ENCODE results near the gene SLC15A1.
"Not testable (repeated sequence)": the region's sequence is repeated elsewhere in the genome, so short reads cannot be mapped to it uniquely, and the experiment has no call there.

Gene SLC15A1

DNA sequence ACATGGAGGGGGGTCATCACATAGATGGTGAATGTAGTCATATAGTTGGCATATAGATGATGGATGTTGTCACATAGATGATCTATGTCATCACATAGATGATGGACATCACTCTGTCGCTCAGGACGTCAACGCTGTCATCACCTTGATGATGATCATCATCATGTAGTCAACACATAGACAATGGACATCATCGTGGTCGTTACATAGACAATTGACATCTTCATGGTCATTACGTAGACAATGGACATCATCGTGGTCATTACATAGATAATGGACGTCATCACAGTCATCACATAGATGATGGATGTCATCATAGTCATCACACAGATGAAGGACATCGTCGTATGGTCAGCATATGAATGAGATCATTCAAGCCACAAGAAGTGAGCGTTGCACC, 28.6 kb upstream of the SLC15A1 start:
- no peak for DNase-seq

DNA sequence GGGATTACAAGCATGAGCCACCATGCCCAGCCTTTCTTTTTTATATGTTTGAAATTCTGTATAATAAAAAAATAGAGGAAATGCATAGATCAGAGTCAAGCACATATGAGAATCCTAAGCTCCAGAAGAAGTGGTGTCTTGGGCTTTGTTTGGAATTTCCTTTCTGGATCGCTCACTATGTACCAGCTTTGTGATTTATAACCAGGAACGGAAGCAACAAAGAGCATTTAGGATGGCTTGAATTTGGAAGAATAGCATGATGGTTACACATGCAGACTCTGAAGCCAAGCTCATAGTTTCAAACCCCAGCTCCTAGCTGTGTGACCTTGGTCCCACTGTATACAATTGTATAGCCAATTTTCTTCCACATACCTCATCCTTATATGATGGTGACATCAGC, 28.0 kb upstream of the SLC15A1 start:
- DNase-seq, result no peak

DNA sequence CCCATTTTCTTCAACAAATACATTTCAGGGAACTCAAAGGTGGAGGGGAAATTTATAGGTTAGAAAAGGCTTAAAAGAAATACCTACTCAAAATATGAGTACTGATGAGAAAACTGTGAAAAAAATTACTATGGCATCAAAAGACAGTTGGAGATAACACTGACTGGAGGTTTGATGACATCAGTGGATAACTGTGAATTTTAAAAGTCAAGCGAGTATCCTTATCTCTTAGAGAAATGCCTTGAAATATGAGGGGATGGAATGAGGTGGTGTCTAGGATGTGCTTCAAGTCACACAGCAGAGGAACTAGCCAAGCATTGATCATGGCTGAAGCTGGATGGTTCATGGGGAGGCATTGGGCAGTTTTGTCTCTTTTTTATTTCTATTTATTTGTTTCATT, 27.2 kb upstream of the SLC15A1 start:
- no peak for DNase-seq

DNA sequence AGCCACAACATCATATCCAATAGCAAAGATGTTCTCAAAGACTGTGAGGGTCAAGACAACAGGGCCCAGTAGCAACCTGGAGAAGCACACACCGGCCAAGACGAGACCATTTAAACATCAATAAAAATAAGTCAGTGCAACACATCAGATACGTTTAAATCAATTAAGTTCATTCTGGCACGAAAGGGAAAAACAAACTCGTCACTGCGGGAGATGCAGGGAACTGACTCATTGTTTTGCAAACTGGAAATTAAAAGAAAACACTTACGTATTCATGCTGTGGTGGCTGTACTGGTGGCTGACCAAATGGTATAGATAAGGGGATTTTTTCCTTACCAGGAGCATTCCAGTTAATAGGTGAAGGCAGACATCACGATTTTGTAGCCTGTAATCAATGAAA, 26.3 kb upstream of the SLC15A1 start:
- DNase-seq, result no peak

DNA sequence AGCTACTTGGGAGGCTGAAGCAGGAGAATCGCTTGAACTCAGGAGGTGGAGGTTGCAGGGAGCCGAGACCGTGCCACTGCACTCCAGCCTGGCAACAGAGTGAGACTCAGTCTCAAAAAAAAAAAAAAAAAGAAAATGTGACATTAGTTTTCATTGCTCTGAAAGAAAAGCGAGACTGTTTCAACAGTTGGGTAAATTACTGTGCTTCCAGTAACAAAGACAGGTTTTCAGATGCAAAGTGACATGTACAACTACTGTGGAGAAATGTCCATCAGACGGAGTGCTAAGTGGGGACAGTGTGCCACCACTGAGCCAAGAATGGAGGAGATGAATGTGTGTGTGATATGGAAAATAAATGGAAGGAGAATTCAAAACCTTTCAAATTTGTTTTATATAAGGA, 24.2 kb upstream of the SLC15A1 start:
- no peak for DNase-seq

DNA sequence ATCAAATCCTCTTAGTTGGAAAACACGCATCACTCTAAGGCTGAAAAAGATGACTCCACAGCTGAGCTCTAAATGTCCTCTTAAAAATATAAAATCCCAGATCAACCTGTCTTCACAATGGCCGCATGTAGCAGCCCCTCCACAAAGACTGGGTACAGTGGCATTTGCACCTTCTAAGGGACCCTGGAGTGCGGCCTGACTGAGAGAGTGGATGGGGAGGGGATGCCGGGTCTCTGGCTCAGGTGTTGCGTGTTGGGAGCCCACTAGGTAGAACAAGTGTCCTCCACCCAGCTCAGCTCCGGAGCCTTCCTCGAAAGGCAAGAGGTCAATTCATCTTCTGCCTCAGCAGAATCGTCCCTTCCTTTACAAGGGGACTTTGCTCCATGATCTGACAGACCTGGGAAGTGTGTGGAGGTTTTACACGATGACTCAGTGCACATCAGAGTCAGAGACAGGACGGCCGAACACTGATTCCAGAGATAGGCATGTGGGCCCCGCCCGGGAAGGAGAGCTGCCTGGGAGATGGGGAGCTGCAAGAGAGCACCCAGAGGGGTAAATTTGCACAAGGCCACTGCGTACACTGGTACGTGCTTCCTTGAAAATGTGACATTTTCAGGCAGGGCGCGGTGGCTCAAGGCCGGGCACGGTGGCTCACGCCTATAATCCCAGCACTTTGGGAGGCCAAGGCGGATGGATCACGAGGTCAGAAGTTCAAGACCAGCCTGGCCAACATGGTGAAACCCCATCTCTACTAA, 23.5 kb upstream of the SLC15A1 start:
- no peak for DNase-seq

DNA sequence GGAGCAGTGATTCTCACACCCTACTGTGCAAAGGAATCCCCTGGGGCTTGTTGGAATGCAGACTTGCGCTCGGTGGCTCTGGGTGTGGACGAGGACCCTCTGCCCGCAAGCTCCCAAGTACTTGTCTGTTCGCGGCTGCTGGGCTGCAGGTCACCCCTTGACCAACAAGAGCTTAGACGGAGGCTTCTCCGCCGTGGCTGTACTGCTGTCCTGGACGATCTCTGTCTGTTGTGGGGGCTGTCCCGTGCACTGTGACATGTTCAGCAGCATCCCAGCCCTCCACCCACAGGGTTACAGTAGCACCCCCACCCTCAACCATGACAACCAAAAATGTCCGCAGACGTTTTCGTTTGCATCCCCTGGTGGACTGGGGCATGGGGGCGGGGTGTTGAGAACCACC, 22.9 kb upstream of the SLC15A1 start:
- no peak for DNase-seq

DNA sequence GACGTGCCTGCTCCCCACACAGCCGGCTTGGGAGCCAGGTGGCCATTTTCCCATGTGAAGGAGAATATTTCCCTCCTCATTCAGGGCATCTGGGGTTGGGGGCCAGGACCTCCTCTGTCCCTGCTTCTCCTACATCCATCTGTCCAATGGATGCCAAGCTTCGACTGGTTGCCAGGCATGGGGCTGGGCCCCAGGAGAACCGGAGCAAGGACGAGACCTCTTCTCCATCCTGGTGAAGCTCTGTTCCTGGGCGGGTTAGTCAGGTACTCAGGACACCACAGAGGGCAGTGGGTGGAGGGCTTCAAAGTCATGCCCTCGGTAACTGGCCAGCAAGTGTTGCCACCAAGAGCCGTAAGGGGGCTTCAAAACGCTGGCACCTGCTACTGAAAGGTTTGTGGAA, 22.3 kb upstream of the SLC15A1 start:
- DNase-seq, result no peak

DNA sequence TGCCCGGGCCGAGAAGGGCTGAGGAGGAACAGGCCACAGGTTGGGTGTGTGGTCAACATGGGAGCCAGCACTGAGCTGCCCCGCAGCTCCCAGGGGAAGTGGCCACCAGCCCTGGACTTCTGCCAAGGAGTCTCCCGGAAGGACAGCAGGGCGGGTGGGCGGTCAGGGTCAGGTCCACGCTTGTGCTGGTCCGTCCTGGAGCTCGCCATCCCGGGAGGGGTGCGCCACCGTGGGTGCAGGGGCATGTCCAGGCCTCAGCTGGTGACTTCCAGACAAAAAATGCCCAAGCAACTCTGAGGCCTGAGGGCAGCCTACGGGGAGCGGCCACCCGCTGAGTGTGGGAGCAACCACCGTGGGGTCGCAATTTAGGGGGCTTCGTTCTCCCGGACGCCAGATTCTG, 21.4 kb upstream of the SLC15A1 start:
- DNase-seq, result no peak

DNA sequence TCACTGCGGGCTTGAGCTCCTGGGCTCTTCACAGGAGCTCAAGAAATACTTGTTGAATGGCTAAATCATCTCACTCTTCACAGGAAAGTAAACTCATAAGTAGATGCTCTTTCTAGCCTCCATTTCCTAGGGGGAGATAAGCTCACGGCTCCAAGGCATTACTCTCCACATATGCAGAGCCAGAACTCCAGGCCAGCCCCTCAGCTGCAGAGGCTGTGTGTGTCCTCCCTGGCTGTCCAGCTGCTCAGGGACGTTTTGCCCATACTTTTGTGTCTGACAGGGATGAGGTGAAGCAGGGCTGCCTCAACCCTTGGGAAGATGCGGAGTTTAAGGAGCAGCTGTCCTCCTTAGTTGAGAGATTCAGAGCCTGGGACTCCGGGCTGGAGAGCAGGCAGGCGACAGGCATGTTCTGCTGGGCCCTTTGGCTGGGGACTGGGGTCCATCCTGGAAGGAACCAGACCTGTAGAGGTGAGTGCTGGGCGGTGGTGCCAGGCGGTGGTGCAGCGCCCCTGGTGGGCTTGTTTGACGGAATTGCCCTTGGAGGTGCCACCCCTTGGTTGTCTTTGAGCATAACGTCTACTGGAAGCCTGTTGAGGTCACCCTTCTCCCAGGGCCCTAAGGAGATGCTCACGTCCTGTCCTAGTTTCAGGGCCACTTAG, 20.5 kb upstream of the SLC15A1 start:
- no peak for DNase-seq

DNA sequence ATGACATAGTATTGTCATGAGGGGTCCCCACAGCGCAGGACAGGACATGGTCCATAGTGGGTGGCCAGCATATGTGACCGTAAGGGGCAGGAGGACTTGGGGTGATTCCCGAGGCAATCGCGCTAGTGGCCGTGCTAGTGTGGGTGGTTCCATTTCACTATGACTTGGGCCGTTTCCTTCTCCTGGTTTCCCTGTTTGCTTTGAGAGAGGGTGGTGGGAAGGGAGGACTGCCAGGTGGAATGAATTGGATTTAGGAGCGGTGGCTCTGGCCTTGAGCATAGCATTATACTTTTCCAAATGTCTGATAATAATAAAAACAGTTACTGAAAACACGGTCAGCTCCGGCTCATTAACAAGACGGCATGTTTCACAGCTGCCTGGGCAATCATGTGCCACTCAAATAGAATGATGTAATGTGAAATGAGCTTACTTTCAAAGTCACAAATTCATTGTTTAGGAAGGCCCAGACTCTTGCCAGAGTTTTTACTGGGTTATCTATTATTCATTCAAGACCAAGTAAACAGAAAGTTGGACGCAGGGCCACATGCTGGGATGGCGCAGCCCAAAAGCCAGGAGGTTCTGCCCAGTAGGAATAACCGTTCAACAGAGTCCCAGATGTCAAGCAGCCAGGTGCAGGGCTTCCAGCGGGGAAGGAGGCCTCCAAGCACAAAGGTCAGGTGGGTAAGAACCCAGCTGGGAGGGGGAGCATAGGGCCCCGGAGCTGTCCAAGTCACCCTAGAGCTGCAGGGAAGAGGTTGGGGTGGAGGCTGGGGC, 19.6 kb upstream of the SLC15A1 start:
- DNase-seq, result no peak

DNA sequence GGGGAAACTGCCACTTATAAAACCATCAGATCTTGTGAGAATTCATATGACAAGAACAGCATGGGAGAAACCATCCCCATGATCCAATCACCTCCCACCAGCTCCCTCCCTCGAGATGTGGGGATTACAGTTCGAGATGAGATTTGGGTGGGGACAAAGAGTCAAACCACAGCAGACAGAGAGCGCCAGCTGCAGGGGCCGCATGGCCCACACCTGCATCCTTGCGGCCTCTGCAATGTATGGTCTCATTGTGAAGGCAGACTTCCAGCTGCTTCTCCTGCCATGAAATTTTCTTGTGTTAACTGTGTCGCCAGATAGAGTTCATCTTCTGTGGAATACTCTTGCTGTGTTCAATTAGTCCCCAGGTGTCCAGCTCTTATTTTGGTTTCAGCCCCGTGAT, 17.3 kb upstream of the SLC15A1 start:
- DNase-seq, result no peak

DNA sequence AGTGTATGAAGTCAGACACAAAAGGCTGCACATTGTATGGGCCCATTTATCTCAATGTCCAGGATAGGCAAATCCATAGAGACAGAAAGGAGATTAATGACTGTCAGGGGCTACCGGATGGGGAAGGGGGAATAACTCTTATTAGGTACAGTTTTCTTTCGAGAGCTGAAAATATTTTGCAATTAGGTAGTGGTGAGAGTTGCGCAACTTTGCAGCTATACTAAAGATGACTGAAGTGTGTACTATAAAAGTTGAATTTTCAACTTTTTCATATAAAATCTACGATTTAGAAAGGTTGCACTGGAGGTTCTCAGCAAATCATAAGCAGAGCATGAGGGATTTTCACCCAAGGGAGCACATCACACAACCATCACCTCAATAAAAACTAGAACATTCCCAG, 16.1 kb upstream of the SLC15A1 start:
- DNase-seq, result no peak

DNA sequence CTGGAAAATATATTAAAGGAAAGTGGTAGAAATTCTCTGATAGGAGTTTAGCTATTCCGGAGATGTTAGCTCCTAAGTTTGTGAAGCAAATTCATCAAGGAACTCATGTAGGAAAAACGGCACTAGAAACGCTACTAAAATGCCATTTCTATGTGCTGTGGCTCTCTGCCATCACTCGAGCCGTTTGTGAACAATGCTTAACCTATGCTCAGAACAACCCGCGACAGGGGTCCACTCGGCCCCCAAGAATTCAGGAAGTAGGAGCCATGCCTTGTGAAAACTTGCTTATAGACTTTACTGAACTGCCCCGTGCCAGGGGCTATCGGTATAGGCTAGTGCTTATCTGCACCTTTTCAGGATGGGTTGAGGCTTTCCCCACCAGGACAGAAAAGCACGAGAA, 14.2 kb upstream of the SLC15A1 start:
- no peak for DNase-seq

DNA sequence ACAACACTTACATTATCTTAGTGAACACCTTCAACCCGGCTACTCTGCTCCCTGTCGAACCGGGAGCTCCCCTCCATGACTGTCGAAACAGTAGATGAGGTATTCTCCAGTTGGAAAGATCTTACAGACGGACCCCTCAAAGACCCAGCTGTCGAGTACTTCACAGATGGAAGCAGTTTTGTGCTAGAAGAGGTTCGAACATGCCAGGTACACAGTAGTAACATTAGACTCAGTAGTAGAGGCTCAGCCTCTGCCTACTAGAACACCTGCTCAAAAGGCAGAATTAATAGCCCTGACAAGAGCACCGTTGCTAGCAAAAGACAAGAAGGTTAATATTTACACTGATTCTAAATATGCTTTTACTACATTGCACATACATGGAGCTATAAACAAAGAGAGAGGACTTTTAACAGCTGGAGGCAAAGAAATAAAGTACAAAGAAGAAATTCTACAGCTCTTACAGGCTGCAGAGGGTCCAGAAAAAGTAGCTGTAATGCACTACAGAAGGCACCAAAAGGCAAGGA, 13.6 kb upstream of the SLC15A1 start:
- DNase-seq, result no peak

DNA sequence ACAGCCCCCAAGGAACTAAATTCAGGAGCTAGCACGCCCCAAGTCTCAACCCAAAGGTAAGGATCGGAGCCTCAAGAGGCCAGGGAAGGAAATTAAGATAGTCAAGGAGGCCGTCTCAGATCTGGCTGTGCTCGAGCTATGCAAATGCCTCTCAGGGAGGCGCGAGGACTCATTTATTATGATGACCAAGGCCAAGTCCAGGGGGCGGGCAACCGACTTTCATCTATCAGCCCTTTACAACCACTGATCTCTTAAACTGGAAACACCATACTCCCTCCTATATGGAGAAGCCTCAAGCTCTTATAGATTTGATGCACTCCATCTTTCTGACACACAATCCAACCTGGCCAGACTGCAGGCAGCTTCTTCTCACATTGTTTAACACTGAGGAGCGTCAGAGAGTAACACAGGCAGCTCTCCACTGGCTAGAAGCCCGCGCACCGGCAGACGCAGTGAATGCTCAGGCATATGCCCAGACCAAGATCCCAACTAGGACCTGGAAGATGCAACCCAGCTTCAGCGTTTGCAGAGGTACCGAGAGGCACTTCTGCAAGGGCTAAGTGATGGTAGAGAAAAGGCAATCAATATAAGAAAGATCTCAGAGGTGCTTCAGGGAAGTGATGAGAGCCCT, 9.6 kb upstream of the SLC15A1 start:
- DNase-seq, result no peak

DNA sequence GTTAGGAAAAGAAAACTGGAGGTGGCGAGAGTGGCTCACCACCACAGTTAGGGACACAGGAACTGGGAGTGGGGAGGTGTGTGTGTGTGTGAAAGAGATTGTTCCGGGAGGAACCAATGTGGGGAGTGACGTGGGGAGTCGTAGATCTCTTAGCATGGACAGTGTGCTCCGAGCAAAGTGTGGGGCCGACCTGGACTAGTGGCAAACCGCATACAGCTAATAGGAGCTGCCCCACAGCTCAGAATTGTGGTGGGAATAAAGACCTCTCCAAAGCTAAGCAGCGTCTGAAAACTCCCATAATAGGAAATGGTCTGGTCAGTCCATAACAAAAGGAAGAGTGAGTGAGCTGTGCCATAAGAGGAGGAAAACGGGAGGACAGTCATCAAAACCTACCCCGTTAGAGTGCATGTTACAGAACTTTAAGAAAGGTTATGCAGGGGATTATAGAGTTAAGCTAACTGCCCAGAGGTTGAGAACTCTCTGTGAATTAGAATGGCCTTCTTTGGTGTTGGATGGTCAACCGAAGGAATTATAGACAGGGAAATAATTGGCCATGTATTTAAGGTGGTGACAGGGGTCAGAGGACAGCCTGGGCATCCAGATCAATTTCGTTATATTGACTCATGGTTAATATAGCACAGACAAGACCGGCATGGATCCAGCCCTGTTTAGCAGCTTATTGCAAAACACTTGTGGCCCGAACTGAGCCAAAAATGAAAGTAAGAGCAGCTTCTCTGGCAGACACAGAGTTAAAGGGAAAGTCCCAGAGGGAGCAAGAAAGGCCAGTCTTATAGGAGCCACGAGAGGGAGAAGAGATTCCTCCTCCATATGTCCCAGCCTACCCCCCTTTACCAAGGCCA, 8.9 kb upstream of the SLC15A1 start:
- DNase-seq, result no peak

DNA sequence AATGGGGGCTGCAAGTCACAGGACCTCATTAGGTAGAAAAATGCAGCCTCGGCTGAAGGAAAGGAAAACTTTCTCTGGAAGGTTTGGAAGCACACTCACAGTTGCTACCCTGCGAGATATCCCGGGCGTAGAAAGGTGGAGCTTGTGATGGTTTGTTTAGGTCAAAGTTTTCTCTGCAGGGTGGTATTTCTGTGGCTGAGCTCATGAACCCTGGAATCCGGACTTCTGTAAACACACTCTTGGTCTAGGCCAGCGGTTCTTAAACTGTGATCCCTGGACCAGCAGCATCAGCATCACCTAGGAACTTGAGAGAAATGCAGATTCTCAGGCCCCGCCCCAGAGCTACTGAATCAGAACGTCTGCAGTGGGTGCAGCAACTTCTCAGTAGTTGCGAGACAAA, 3.3 kb upstream of the SLC15A1 start:
- DNase-seq, result no peak

DNA sequence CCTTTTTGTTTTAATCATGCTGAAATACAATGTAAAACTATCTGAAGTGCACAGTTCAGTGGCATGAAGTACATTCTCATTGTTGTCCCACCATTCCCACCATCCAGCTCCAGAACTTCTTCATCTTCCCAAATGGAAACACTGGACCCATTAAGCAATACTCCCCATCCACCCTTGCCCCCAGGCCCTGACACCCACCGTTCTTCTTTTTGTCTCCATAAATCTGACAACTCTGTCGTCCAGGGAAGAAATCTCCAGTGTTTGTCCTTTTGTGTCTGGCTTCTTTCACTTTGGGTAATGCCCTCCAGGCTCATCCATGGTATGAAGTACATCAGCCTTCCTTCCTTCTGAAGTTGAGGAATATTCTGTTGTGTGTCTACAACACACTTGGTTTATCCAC, 2.6 kb upstream of the SLC15A1 start:
- no peak for DNase-seq

DNA sequence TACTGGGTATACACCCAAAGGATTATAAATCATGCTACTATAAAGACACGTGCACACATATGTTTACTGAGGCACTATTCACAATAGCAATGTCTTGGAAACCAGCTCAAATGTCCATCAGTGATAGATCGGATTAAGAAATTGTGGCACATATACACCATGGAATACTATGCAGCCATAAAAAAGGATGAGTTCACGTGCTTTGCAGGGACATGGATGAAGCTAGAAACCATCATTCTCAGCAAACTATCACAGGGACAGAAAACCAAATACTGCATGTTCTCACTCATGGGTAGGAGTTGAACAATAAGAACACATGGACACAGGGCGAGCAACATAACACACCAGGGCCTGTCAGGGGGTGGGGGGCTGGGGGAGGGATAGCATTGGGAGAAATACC, 2.0 kb upstream of the SLC15A1 start:
- not testable (repeated sequence) for DNase-seq

DNA sequence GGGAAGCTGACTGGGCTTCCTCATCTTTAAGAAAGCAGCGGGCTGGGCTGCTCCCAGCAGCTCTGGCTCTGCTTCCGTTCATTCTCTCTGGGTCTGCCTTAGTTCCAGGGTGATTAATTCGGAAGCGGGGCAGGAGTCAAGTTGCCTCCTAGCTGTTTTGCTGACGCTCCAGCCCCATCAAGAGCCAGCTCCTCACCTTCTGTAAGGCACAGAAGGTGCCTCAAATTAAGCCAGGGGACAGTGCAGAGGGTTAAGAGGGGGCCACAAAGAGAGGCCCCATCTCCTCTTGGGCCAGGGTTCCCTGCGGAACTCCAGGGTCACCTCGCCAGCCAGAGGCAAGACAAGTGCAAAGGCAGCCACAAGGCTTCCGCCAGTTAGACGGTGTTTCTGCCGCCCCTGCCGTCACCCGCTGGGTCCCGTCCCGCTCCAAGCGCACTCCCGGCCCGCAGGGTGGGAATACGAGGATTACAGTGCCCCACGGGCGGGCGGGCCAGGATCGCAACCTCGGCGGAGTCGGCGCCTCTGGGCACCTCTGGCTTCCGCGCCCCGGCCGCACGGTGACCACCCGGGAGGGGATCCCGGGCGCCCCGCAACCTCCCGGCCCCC, 508 bp downstream of the SLC15A1 start:
- DNase-seq, result no peak

DNA sequence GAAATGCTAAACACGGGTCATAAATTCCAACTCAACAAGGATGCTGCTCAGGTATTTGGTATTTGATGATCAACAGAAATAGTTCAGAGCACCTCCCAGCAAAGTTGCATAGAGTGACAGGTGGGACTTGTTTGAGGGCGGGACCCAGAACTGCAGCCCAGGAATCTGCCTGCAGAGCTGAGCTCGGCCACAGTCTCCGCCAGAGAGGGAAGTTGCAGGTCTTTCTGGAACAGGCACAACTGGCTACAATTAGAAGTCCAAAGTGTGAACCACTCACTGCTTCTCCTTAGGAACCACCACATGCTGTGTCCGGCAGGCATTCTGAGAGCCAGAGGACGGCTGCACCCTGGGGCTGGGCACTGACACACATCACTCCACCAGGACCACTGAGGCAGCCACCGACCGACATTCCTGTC, 1.1 kb downstream of the SLC15A1 start:
- no peak for DNase-seq

All from CD4-positive, alpha-beta T cell treated with Interleukin-12 subunit alpha and Interleukin-12 subunit beta, for 1 hour (primary cell).